Mesodermal cell (in vitro differentiated cells): Measurements from ENCODE around the gene PLEKHD1.
"Not testable (repeated sequence)": the region's sequence is repeated elsewhere in the genome, so short reads cannot be mapped to it uniquely, and the experiment has no call there.

Experiments used
- H3K27ac ChIP-seq: 2 replicates; pipeline ENCODE4 v1.7.0; 2013; ENCODE audit warnings: mild to moderate bottlenecking, low read depth, low read length, moderate library complexity; ENCODE audit not compliant: severe bottlenecking
- H3K36me3 ChIP-seq: 2 replicates; pipeline ENCODE4 v1.7.1; 2013; ENCODE audit warnings: mild to moderate bottlenecking, low read length, moderate library complexity; ENCODE audit not compliant: control insufficient read depth, insufficient read depth
- H3K4me1 ChIP-seq: one replicate; pipeline ENCODE4 v1.7.1; 2013; ENCODE audit warnings: mild to moderate bottlenecking, low read length; ENCODE audit not compliant: insufficient read depth, control insufficient read depth, poor library complexity, severe bottlenecking
- H3K4me3 ChIP-seq: 2 replicates; pipeline ENCODE4 v1.7.0; 2013; ENCODE audit warnings: low read length, control low read depth, mild to moderate bottlenecking; ENCODE audit not compliant: insufficient read depth, poor library complexity, severe bottlenecking; ENCODE audit errors: extremely low read depth
- H3K9me3 ChIP-seq: 2 replicates; pipeline ENCODE4 v1.7.1; 2013; ENCODE audit warnings: mild to moderate bottlenecking, low read length, moderate library complexity; ENCODE audit not compliant: control insufficient read depth
- WGBS, 2 experiments: methylation state at CpG; one replicate each; pipeline ENCODE4 v1.1.5; 2013; ENCODE audit warnings: missing lambda C conversion rate in 2 of 2; ENCODE audit not compliant: insufficient coverage in 2 of 2; 5-methylcytosine and 5-hydroxymethylcytosine counted together

PLEKHD1 gene

DNA sequence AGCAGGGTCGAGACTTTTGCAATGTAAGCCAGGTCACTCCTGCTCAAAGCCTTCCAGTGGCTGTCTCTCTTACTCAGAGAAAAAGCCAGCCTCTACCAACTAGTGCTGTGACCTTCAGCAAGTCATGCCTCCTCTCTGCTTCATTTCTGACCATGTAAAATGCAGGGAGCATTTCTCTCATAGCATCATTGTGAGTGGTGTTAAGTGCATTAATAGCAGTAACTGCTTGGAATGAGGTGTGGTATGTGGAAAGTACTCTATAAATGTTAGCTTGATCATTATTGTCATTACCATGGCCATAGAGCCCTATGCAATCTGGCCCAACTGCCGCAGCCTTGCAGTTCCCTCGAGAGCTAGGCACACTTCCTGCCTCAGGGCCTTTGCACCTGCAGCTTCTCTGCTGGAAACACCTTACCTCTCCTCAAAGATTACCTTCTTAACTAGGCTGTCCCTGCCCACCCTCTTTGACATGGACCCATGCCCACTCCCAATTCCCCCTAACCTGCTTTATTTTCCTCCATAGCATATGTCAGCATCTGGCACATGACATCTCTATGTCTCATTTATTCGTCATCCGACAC, 10.9 kb downstream of the PLEKHD1 start:
- Histone ChIP-seq H3K27ac (no peak overlapping the region), H3K9me3 (no peaks in the 10 kb centered on the region), H3K4me1 (no peaks in the 10 kb centered on the region), H3K36me3 (no peaks in the 10 kb centered on the region), H3K4me3 (no peak overlapping the region)
- WGBS, 2 experiments = 83 to 91% methylated on average over 3 of the region's 5 CpGs

DNA sequence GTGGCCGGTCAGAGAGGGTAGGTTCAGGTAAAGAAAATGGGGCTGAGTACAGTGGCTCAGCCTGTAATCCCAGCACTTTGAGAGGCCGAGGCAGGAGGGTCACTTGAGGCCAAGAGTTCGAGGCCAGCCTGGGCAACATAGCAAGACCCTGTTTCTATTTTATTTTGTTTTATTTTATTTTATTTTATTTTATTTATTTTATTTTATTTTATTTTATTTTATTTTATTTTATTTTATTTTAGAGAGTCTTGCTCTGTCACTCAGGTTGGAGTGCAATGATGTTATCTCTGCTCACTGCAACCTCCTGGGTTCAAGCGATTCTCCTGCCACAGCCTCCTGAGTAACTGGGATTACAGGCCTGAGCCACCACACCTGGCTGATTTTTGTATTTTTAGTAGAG, 13.3 kb downstream of the PLEKHD1 start:
- H3K4me3 ChIP-seq, H3K4me1 ChIP-seq, H3K27ac ChIP-seq, H3K9me3 ChIP-seq, H3K36me3 ChIP-seq: not testable (repeated sequence)
- 90 to 93% methylated on average over 2 of the region's 4 CpGs for WGBS, 2 experiments

DNA sequence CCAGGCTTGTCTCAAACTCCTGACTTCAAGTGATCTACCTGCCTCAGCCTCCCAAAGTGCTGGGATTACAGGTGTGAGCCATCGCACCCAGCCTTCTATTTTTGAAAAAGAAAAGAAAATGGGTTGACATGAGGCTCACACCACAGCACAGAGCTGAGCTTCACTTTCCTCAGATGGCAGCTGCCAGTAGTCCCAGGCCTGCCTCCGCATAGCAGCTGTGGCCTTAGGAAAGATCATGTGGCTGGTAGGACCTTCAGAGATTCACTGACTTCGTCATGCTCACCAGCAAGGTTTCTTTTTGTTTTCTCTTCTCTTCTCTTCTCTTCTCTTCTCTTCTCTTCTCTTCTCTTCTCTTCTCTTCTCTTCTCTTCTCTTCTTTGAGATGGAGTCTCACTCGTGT, 13.8 kb downstream of the PLEKHD1 start:
- 87 to 98% methylated on average over 4 of the region's 4 CpGs for WGBS, 2 experiments
- H3K4me3 ChIP-seq, H3K4me1 ChIP-seq, H3K9me3 ChIP-seq, H3K36me3 ChIP-seq, H3K27ac ChIP-seq: not testable (repeated sequence)

DNA sequence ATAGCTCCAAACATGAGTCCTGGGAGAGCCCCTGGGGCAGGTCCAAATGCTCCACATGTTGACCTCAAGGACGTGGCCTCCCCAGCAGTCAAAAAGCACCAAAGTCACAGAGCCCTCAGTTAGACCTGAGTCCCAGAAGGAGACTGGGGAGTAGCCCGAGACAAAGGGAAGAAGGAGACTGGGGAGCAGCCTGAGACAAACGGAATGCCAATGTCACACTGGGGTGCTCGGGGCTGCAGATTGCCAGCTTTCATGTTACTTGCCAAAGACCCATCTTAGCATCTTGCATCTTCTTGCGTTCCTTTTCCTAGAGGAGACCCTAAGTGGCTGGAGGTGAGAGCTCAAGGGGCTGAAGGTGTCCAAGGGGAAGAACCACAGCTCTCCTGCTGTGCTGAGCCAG, 14.9 kb downstream of the PLEKHD1 start:
- H3K27ac ChIP-seq = no peak overlapping the region
- H3K4me3 ChIP-seq = no peak overlapping the region
- no peaks in the 10 kb centered on the region for H3K36me3 ChIP-seq
- H3K9me3 ChIP-seq = no peaks in the 10 kb centered on the region
- H3K4me1 ChIP-seq = no peaks in the 10 kb centered on the region
- WGBS, 2 experiments = 100% methylated on average over 1 to 2 of the region's 5 CpGs

DNA sequence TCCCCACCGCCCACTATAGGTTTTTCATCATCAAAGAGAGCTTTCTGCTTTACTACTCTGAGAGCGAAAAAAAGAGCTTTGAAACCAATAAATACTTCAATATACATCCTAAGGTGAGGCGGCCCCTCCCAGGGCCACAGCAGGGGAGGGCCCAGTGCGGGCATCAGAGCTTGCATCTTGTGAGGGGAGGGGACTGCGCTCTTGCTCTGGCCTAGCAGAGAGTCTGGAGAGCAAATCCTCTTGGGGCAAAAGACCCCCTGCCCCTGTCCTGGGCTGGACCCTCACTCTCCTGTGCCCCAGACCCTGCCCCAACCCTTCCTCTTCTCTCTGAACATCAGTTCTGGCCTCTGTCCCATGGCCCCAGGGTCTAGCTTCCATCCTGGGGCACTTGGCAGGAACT, 15.6 kb downstream of the PLEKHD1 start:
- Histone ChIP-seq H3K4me3 (no peak overlapping the region), H3K9me3 (no peaks in the 10 kb centered on the region), H3K36me3 (no peaks in the 10 kb centered on the region), H3K27ac (no peak overlapping the region), H3K4me1 (no peaks in the 10 kb centered on the region)
- 73 to 86% methylated on average over 2 of the region's 5 CpGs for WGBS, 2 experiments

DNA sequence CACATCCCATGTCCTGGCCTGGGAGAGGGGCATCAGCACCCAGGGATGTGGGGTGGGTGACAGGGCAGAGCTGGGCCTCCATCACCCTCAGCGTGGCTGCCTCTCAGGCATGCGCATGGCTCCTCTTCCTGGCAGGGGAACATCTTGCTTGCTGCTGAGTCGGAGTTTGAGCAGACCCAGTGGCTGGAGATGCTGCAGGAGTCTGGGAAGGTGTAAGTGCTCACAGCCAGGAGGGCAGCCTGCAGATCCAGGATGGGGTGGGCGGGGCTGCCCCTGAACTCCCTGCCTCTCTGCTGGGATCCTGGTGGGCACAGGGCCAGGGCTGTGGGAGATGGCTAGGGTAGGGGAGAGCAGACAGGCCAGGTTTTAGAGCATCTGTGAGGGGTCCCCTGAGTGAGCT, 16.2 kb downstream of the PLEKHD1 start:
- Histone ChIP-seq H3K4me1 (no peaks in the 10 kb centered on the region), H3K27ac (no peak overlapping the region), H3K4me3 (no peak overlapping the region), H3K9me3 (no peaks in the 10 kb centered on the region), H3K36me3 (no peaks in the 10 kb centered on the region)
- 76 to 93% methylated on average over 3 to 4 of the region's 4 CpGs for whole genome bisulfite sequencing, 2 experiments

DNA sequence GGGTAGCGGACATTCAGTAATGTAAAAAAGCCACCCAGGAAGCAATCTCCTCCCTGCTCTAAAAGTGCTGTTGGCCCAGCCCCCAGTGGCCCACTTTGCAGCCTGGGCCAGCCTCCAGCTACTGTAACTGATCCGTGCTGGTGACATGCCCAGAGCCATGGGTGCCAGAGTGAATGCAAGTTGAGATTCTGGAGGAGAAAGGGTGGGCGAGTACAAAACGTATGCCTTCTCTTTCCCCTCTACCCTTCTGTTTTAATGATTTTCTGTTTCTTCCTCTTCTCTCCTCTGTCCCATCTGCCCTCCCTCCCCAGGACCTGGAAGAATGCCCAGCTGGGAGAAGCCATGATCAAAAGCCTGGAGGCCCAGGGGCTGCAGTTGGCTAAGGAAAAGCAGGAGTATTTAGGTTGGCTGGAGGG, 16.9 kb downstream of the PLEKHD1 start:
- WGBS, 2 experiments = 85 to 100% methylated on average over 1 to 2 of the region's 4 CpGs
- Histone ChIP-seq H3K9me3 (no peaks in the 10 kb centered on the region), H3K36me3 (no peaks in the 10 kb centered on the region), H3K27ac (no peak overlapping the region), H3K4me1 (no peaks in the 10 kb centered on the region), H3K4me3 (no peak overlapping the region)

DNA sequence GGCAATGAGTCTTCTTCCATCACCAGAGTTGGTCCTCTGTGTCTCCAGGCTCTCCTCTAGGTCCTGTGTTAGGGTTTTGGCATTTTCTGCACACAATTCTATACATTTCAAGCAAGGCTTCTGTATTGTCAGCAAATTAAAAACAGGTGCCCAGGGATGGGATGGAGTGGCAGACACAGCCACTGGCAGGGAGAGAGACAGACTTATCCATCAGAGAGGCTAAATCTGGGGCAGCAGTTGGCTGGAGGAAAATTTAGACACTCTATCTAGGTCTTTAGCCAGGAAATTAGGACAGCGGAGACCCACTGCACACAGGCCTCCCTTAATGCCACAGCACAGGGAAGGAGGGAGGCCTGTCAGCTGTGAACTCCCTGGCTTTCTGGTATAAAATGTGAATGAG, 20.2 kb downstream of the PLEKHD1 start:
- 71 to 100% methylated on average over 1 of the region's 1 CpG for WGBS, 2 experiments
- Histone ChIP-seq H3K4me3 (no peak overlapping the region), H3K4me1 (no peaks in the 10 kb centered on the region), H3K9me3 (no peaks in the 10 kb centered on the region), H3K36me3 (no peaks in the 10 kb centered on the region), H3K27ac (no peak overlapping the region)

DNA sequence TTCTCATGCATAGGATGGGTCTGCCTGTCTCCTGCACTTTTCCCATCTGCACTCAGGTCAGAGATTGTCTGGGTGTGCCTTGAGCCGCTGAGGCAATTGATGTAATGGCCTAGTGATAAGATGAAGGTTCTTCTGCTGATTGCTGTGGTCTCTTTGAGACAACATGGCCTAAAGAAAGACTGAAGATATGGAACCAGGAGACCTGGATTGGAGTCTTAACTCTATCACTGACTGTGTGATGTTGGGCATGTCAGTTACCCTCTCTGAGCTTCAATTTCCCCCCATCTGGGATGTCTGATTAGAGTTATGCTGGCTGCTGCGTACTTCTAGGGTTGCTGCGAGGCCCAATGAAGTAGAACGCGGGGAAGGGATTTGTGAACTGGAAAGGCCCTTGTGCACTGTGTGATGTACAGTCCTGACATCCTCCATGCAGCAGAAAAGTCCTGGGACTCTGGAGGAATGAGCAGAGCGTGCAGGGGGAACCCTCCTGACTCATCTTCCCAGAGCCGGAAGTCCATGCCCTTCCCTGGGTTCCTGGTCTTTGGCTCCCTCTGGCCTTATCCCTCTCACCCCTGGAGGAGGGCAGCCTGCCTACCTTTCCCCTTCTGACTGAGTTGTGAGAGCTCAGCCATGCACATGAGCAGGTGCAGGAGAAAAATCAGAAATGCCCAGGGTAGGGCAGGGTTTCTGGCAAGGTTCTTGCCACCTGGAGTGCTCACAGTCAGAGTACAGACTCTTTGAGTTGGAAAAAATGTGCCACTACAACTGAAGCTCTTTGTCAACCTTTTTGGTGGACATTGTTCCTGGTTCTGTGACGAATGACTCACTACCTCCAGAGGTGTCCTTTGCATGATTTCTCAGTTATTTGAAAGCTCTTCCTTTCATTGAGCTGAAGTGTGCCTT, 21.1 kb downstream of the PLEKHD1 start:
- WGBS, 2 experiments = 85 to 93% methylated on average over 6 of the region's 8 CpGs
- no peaks in the 10 kb centered on the region for H3K4me1 ChIP-seq
- no peaks in the 10 kb centered on the region for H3K9me3 ChIP-seq
- H3K36me3 ChIP-seq = no peaks in the 10 kb centered on the region
- no peak overlapping the region for H3K27ac ChIP-seq
- no peak overlapping the region for H3K4me3 ChIP-seq

DNA sequence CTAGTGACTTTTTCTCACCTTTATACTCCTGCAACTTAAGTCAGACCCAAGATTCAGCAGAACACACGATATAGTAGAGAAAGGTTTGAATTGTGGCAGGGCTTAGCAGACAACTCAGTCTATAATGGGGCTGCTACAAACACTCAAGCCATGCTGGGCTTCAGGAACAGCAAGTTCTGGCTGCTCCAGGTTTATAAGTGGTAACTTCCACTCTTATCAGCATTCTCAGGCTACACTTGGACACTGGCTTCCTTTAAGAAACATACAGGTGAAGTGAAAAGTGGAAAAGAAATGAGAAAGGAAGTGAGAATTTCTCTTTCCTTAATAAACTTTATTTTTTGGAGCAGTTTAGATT, 21.7 kb downstream of the PLEKHD1 start:
- whole genome bisulfite sequencing, 2 experiments = 100% methylated on average over 1 of the region's 1 CpG; no CpG with 5 or more reads in 1 of the 2 experiments
- Histone ChIP-seq H3K4me3 (no peak overlapping the region), H3K36me3 (no peaks in the 10 kb centered on the region), H3K4me1 (no peaks in the 10 kb centered on the region), H3K9me3 (no peaks in the 10 kb centered on the region), H3K27ac (no peak overlapping the region)
